SW480 (cell line): Measurements from ENCODE around the gene TGM2.

Experiments
- DNase-seq: peaks from one replicate; pipeline ENCODE4 v3.0.0-alpha.2; 2016; ENCODE audit warnings: low spot score

Gene TGM2

DNA sequence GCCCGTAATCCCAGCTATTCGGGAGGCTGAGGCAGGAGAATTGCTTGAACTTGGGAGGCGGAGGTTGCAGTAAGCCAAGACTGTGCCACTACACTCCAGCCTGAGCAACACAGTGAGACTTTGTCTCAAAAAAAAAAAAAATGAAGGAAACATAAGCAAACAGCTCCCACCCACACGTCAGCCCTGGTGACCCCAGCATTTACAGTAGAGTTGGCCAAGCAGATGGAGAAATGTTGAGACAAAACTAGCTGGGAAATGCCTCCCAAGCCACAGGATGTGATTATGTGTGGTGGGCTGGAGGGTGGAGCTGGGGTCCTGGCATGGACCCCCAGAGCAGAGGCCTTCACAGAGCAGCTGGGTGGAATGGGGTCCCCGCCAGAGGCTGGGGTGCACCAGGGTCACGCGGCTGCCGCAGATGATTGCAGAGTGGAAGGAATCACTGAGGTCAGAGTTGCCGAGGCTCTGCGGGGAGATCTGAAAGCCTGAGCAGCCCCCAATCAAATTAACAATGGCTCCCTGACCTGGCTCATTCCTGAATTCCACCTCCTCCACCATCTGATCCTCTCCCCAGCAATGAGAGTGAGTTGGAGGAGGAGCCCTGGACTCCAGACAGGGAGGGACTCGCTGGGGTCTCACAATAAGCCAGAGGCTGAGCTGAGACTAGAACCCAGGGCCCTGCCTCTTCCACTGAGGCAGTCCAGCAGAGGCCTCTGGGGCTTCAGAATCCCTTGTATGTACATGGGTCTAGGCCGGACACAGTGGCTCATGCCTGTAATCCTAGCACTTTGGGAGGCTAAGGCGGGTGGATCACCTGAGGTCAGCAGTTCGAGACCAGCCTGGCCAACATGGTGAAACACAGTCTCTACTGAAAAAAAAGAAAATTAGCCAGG lies 34.7 kb upstream of the TGM2 start:
- no peak for DNase-seq

DNA sequence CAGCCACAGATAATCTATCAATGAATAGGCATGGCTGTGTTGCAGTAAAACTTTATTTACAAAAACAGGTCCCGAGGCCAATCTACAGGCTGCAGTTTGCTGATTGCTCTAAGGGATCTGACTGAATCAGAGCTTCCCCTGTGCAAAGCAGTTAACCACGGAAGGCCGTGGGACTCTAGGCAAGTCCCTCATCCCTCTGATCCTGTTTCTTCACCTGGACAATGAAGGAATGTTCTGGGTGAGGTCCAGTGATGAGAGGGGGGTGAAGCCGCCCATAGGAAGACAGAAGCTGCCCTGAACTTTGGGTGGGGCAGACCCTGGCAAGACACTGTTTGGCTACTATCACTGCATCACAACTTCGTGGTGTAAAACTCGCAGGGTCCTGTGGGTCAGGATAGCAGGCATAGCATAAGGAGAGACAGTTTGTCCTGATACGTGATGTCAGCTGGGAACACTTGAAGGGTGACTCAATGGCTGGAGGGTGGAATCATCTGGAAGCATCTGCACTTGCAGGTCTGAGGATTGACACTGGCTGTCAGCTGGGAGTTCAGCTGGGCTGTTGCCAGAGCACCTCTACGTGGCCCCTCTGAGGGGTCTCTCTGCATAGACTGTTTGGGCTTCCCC lies 33.3 kb upstream of the TGM2 start:
- no peak for DNase-seq

DNA sequence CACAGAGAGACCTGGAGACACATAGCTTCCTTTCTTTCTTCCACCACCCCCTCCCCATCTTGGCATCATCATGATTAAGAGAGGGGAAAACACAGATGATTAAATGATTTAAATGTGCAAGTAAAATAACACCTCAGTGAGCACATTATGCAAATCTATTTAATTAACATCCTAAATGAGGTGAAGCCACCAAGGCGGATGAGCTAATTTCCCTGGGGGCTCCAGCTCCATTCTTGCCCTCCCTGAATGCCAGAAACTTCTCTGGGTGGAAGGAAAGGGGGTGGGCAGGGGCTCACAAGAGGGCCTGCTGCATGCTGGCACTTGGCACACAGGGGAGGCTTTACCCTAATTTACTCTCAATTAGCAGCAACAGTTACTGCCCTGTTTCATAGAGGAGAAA lies 32.5 kb upstream of the TGM2 start:
- DNase-seq = no peak

DNA sequence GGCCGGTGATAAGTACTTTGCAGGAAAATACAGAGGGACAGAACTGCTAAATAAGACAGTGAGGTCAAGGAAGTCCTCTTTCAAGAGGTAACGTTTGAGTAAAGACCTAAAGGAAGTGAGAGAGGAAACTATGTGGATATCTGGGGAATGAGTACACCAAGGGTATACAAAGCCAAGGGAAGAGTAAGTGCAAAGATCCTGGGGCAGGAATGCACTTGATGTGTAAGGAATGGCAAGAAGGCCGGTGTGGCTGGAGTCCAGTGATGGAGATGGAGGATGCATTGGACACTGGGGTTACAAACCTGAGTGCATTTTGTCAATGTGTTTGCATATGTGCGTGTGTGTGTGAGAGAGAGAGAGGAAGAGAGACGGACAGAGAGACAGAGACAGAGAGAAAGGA lies 32.1 kb upstream of the TGM2 start:
- no peak for DNase-seq

DNA sequence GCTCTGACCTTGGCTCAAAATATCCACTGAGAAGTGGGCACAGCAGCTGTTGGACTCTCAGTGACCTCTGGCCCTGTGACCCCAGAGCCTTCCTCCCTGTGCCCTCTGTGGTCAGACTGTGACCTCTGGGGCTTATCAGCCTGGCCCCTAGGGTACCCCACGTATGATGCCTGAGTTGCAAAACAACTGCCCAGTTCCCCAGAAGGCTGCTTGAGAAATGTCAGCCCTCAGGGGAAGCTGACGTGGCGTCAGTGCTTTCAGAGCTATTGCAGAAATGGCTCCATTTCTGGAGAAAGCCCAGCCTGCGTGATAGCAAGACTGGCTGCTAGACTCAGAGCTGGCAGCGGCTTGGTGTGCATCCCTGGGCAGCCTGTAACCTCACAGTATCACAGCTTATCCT lies 31.5 kb upstream of the TGM2 start:
- DNase-seq = no peak

DNA sequence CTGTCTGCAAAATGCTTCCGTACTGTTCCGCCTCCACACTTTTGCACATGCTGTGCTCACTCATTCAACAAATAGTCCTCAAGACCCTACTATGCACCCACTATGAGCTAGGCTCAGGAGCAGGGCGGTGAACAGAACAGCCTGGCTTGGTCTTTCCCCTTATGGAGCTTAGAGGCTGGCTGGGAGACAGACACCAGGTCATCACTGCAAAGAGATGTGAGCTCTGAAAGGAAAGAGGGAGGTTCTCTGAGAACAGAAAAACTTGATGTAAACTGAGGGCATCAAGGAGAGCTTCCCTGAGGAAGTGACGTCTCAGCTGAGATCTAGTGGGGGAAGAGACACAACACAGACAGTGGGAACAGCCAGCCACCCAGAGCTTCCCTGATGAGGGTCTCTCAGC lies 31.0 kb upstream of the TGM2 start:
- no peak for DNase-seq

DNA sequence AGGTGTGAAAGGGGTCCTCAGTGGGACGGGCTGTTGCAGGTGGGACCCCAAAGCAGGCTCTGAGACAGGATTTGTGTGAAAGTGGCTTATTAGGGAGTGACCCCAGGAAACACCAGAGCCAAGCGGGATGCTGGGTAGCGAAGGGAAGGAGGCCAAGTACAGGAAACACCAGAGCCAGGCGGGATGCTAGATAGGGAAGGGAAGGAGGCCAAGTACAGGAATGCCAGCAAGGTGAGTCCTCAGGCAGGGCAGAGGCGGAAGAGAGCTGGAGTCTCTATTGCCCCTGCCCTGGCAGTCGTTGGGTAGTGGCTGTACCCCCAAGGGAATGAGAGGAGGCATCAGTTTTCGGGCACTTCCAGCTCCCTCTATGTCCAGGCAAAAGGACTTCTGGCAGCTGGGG lies 30.5 kb upstream of the TGM2 start:
- DNase-seq = no peak

DNA sequence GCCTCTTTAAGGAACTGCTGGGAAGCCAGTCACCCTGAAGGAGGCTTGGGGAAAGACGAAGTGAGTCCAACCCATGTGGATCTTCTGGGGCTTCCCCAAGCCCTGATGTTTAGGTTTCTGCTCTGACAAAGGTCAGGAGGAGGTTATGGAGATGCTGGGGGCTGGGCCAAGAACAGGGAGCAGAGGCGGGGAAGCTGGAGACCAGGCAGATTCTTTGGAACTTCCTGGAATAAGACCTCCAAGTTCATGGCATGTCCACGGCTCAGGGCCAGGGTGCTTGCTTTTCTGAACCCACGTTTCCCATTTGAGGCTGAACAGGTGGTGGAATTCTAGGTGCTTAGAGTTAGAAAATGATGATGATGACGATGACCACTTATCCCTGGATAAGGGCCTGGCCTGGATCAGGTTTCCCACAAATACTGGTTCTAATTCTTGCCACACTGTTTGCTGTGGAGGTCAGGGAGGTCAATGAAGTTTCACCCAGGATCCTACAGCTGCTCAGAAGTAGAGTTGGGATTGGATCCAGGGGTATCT lies 30.0 kb upstream of the TGM2 start:
- DNase-seq = no peak

DNA sequence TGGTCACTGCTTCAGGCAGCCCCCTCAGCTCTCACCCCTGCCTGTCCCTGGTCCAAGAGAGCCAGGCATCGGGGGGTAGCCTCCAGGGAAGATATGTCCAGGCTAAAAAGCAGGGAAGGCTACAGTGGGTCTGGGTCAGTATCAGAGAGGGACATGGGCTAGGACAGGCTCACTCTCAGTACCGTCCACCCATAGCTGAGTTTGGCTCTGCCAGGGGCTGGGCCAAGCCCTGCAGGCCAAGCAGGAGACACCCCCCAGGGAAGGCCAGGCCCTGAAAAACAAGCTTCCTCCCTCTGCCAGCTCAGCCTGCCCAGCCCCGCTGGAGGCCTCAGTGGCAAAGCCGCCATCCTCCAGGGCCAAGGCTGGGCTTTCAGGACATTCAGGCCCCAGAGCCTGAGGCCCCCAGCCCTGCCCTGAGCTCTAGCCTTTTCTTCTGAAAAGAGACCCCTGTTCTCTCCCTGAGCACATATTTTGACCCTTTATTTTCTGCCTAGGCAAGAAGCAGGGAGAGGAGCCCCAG lies 28.6 kb upstream of the TGM2 start:
- DNase-seq = no peak

DNA sequence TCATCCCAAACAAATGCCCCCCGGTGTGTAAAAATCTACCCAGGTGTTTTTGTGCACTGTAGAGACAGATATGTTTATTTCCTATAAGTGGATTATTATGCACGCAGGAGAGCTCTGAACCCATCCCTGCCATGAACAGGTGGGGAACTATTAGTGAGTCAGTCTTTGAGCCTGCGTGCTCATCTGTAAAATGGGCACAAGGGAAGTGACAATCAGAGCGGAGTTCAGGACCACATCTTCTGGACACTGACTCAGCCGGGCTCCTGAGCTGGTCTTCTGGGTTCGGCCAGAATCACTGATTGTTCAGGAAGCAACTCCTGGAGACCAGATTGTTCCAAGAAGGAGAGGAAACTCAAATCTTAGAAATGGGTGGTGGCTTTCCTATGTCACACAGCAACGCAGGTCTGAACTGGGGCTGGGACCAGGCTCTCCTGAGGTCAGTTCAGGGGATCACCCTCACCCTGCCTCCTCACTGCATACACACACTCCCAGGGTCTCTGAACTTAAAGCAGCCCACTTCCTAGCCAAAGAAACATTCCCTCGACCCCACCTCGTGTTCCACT lies 27.3 kb upstream of the TGM2 start:
- no peak for DNase-seq

DNA sequence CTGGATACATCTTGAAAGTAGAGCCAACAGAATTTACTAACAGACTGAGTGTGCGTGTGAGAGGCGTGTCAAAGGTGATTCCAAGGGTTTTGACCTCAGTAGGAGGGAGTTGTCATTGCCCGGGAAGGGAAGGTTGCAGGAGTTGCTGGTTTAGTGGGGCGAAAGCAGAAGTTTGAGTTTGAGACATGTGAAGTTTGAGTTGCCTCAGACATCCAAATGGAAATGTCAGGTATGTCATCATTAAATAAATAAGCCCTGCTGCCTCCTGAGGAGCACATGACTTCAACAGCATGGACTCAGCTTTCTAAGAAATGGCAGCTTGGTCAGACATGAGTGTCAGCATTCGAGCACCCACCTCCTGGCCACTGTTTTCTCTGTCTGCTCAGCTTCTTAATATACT lies 26.6 kb upstream of the TGM2 start:
- DNase-seq = no peak

DNA sequence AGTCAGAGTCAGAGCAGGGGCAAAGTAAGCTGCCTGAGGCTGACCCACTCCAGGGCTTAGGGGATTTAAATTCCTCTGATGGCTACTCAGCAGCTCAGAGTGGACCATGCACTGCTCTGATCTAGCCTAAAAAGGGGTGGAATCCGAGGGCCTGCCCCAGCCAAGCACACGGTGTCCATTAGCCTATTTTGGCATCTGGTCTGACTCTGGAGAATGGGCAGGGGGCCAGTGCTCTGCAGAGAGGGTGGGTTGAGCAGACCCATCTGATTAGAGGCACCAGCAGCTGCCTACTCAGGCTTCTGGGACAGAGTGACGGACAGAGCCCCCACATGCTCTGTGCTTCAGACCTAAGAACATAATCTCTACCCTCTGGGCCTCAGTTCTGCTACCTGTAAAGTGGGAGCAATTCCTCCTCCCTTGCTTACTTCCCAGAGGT lies 25.9 kb upstream of the TGM2 start:
- no peak for DNase-seq

DNA sequence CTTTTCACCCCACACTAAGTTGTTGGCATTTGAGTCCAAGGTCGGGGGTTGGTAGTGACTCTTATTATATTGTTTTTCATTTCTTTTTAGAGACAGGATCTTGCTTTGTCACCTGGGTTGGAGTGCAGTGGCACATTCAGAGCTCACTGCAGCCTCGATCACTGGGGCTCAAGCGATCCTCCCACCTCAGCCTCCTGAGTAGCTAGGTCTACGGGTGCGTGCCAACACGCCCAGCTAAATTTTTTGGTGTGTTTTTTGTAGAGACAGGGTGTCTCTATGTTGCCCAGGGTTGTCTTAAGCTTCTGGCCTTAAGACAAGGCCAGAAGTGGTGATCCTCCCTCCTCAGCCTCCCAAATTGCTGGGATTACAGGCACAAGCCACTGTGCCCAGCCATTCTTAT lies 25.1 kb upstream of the TGM2 start:
- DNase-seq = no peak

DNA sequence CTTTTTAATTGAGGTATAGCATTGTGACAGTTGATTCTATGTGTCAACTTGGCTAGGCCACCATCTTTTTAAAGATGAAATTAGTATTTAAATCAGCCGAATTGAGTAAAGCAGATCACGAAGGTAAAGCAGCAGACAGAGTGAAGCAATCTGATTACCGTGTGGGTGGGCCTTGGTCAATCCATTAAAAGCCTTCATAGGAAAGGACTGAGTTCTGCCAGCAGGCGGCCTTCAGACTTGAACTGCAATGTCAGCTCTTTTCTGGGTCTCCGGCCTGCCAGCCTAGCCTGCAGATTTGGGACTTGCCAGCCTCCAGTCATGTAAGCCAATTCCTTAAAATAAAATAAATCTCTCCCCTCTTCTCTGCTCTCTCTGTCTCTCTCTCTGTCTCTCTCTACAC lies 22.4 kb upstream of the TGM2 start:
- DNase-seq = peak; percentile 48

DNA sequence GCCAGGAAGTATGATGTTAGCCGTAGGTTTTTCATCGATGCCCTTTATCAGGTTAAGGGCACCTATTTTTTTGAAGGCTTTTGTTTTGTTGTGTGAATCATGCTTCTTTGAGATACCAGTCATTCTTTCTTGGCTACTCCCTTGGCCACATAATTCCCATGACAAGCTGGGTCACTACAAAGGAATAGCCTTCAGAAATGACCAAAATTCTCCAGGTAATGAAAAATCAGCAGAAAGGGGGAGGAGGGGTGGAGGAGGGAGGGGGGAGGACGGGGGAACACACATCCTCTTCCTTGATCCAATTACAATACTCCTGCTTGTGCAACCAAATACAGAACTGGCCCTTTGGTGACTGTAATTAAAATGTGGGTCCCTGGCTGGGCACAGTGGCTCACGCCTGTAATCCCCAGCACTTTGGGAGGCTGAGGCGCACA lies 21.7 kb upstream of the TGM2 start:
- DNase-seq = peak; percentile 95

DNA sequence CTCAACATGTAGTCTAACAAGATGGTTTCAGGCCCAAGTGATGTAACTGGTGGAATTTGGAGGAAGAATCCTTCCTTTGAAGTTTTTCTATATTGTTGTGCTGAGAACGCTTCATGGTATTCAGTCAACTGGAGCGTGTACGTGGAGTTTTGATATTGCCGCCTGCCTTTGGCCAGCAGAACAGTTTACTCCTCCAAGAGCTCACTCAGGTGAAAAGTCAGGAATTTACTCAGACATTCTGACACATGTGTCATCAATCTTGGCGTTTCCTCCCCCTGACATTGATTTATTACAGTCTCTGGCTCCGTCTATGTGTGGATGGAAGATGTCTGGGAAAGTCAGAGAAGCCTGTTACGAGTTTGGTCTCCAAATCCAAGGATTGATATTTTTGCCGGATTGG lies 19.0 kb upstream of the TGM2 start:
- peak; percentile 92 for DNase-seq

DNA sequence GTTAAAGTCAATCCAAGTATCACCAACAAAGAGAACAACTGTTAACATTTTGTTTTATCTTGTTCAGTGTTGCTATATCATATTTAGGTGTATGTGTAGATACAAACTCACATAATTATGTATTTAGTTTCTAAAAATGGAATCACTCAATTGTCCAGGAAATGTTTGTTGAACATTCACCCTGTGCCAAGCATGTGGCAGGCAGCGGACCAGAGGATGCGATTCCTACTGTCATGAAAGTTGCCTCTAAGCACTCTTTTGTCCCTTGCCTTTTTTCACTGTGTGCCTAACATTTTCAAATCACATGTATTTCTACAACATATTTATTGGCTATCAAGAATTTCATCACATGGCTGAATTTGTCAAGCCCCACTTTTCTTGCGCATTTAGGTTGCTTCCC lies 16.9 kb upstream of the TGM2 start:
- no peak for DNase-seq

DNA sequence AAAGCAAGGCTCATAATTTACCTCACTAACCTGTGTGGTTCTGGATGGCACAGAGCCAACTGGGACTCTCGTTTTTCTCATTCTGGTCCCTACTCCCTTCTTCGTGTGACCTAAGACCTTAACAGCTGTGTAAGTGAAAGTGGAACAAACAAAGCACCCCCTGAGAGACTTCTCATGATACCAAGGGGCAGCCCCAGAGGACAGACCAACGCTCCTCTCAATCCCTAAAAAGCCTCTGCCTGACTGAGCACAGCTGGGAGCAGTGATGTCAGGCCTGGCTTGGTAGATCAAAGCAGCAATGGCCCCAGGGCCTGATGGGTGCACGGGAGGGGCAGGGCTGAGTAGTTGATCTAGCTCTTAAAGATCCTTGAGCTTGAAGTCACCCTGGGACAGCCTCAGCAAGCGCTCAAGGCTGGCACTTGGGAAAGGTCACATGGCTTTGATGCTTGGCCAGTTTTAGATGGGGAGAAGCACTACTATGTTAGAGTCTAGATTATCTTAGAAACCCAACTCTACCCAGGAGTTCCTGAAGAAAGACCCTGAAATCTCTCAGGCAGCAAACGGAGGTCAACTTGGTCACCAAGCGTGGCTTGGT lies 16.2 kb upstream of the TGM2 start:
- peak; percentile 77 for DNase-seq

DNA sequence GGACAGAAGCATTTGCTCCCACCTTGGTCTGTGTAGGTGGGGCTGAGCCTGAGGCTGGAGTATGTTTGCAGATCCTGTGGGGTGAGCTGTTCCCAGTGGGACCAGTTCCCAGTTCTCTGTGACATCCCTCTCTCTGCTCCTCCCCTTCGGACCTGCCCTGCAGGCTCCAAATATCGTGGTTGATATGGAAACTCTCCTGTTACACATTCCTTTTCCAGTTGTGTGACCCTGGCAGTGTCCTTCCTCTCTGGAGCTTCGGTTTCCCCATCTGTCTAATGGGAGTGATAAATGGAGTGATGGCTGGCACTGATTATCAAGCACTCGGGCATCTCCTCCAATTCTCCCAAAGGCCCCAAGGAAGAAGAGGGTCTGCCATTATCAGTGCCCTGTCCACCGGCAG lies 15.7 kb upstream of the TGM2 start:
- DNase-seq = peak; percentile 77

DNA sequence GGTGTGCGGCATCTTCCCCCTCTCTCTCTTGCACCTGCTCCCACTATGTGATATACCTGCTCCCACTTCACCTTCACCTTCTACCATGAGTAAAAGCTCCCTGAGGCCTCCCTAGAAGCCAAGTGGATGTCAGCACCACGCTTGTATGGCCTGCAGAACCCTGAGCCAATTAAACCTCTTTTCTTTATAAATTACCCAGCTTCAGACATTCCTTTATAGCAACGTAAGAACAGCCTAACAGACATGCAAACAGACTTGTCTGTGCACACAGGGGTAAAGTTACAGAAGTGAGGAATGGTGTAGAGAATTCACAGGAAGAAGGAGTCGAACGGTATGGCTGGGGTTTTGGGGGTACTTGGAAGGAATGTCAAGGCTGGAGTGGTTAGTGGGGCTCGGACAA lies 14.8 kb upstream of the TGM2 start:
- no peak for DNase-seq

DNA sequence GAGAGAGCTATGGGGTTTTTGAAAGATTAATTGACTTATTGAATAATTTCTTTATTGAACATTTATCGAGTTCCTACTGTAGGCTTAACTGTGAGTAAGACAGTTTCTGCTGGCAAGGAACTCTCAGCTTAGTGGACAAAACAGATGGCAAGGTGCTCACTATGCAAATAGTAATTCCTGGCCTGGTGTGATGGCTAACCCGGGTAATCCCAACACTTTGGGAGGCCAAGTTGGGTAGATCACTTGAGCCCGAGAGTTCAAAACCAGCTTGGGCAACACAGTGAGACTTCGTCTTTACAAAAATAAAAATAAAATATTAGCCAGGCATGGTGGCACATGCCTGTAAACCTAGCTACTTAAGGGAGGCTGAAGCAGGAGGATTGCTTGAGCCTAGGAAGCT lies 13.5 kb upstream of the TGM2 start:
- DNase-seq = no peak

DNA sequence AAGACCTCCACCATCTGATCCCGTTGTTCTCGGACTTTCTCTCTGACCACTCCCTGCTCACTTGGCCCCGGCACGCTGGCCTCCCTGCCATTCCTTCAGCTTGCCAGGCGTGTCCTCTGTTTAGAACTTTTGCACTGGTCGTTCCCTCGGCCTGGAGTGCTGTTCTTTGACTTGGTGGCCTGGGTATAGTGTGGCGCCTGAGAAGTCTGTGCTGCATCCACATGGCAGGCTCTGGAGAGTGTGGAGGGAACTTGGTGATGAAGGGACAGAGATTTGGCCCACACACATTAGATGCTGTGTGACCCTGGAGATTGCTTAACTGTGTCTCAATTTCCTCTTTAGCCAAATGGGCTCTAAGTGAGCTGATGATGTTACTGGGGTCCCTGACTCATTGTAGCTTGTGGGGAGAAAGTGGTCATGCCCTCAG lies 13.0 kb upstream of the TGM2 start:
- no peak for DNase-seq
